AG04450 (cell line): ENCODE data around the gene PCMTD2. TPM values are rescaled to one million over a fixed set of nuclear protein-coding genes. Genes with fewer than 3 reads are reported as not detected.
"Not testable (repeated sequence)": the region's sequence is repeated elsewhere in the genome, so short reads cannot be mapped to it uniquely, and the experiment has no call there.

Source experiments
- CTCF ChIA-PET: fragments of 300-600, 350-600 bp; formaldehyde crosslinking; extraction: SDS; loops from one replicate; lab custom pipeline; 2022; ENCODE audit warnings: antibody characterized with exemption, inconsistent platforms; lab: Charles Lee
- POLR2A ChIA-PET: fragments of 350-600 bp; formaldehyde crosslinking; extraction: SDS; loops from one replicate; lab custom pipeline; 2021; ENCODE audit warnings: antibody characterized with exemption, inconsistent platforms; lab: Yijun Ruan, JAX
- DNase-seq: peaks from one replicate; pipeline ENCODE4 v3.0.0-alpha.2; 2011; ENCODE audit warnings: low read depth, low spot score
- H3K27ac ChIP-seq: one replicate; pipeline ENCODE4 v1.5.1; 2012; ENCODE audit warnings: low read depth, low read length, control low read depth
- H3K27me3 ChIP-seq: one replicate; pipeline ENCODE4 v1.6.0; 2012; ENCODE audit warnings: low read length; ENCODE audit not compliant: control insufficient read depth, insufficient read depth
- H3K4me3 ChIP-seq: 2 replicates; pipeline ENCODE4 v1.5.1; 2011; ENCODE audit warnings: mild to moderate bottlenecking, low read depth, low read length, control low read depth
- H3K9me3 ChIP-seq: 2 replicates; pipeline ENCODE4 v1.5.1; 2012; ENCODE audit warnings: low read length; ENCODE audit not compliant: control insufficient read depth, insufficient read depth
- polyA plus RNA-seq: library from polyadenylated mRNA; depleted of rRNA; stranded (reverse); fragments of >200 nt; gene quantifications from 2 replicates; pipeline ENCODE4 v1.2.3, GENCODE V29; 2011; rRNA removed
- small RNA-seq: library from RNA; depleted of rRNA; stranded (forward); fragments of <200 nt; gene quantifications from one replicate; pipeline ENCODE3, GENCODE V24; 2012; ENCODE audit warnings: low read depth; ENCODE audit not compliant: insufficient read length

Gene PCMTD2
- polyA plus RNA-seq, 1 experiment = 42.7 TPM

- H3K9me3 ChIP-seq, H3K27ac ChIP-seq, DNase-seq, H3K4me3 ChIP-seq, CTCF ChIA-PET, POLR2A ChIA-PET, H3K27me3 ChIP-seq: not testable (repeated sequence)
These were observed 36.6 kb downstream of the PCMTD2 start for GRCh38 chr20:64292167-64292566.

GRCh38 chr20:64303086-64303485, 47.5 kb downstream of the PCMTD2 start:
- CTCF ChIA-PET, POLR2A ChIA-PET: not testable (repeated sequence)

GRCh38 chr20:64313761-64314160, 58.2 kb downstream of the PCMTD2 start:
- H3K27ac ChIP-seq, POLR2A ChIA-PET, H3K27me3 ChIP-seq, H3K4me3 ChIP-seq, CTCF ChIA-PET, DNase-seq, H3K9me3 ChIP-seq: not testable (repeated sequence)

More at GRCh38 chr20:64303086-64303485, 47.5 kb downstream of the PCMTD2 start:
- H3K4me3 ChIP-seq, H3K9me3 ChIP-seq, H3K27me3 ChIP-seq, DNase-seq, H3K27ac ChIP-seq: not testable (repeated sequence)

- H3K27me3 ChIP-seq, POLR2A ChIA-PET, DNase-seq, H3K9me3 ChIP-seq, H3K4me3 ChIP-seq, H3K27ac ChIP-seq, CTCF ChIA-PET: not testable (repeated sequence)
These were observed 59.8 kb downstream of the PCMTD2 start for GRCh38 chr20:64315381-64315780.

- POLR2A ChIA-PET, DNase-seq, H3K4me3 ChIP-seq, H3K27ac ChIP-seq, H3K27me3 ChIP-seq, CTCF ChIA-PET, H3K9me3 ChIP-seq: not testable (repeated sequence)
These were observed 60.3 kb downstream of the PCMTD2 start for GRCh38 chr20:64315884-64316283.

- H3K4me3 ChIP-seq, H3K27me3 ChIP-seq, POLR2A ChIA-PET, CTCF ChIA-PET, H3K27ac ChIP-seq, DNase-seq, H3K9me3 ChIP-seq: not testable (repeated sequence)
These were observed 61.0 kb downstream of the PCMTD2 start for GRCh38 chr20:64316415-64317083.

GRCh38 chr20:64317331-64317730, 61.8 kb downstream of the PCMTD2 start:
- DNase-seq, H3K27ac ChIP-seq, H3K27me3 ChIP-seq, CTCF ChIA-PET, H3K9me3 ChIP-seq, H3K4me3 ChIP-seq, POLR2A ChIA-PET: not testable (repeated sequence)

- CTCF ChIA-PET, H3K27ac ChIP-seq, H3K9me3 ChIP-seq, H3K27me3 ChIP-seq, H3K4me3 ChIP-seq, DNase-seq, POLR2A ChIA-PET: not testable (repeated sequence)
These were observed 62.5 kb downstream of the PCMTD2 start for GRCh38 chr20:64318056-64318455.

- POLR2A ChIA-PET, H3K4me3 ChIP-seq, CTCF ChIA-PET, H3K9me3 ChIP-seq, H3K27me3 ChIP-seq, H3K27ac ChIP-seq, DNase-seq: not testable (repeated sequence)
These were observed 66.7 kb downstream of the PCMTD2 start for GRCh38 chr20:64322031-64322789.

Small RNA genes within 50 kb of the gene (small RNA-seq; reads per million reads assigned to genes)
- not detected for gene AL137028.2

Other genes starting within 250 kb of the PCMTD2 start
- 0.01 and 0.07 TPM in 2 replicates for gene C20orf204, start 219.6 kb upstream of the PCMTD2 start, polyA plus RNA-seq
- gene SOX18, start 206.1 kb upstream of the PCMTD2 start, polyA plus RNA-seq = not detected in 2 replicates
- gene TCEA2, start 192.6 kb upstream of the PCMTD2 start, polyA plus RNA-seq = 12.8 and 18.0 TPM in 2 replicates
- 7.5 and 9.3 TPM in 2 replicates for gene RGS19, start 176.2 kb upstream of the PCMTD2 start, polyA plus RNA-seq
- 0.86 and 1.1 TPM in 2 replicates for gene OPRL1, start 175.7 kb upstream of the PCMTD2 start, polyA plus RNA-seq
- gene LKAAEAR1, start 171.3 kb upstream of the PCMTD2 start, polyA plus RNA-seq = not detected in 2 replicates
- gene NPBWR2, start 148.2 kb upstream of the PCMTD2 start, polyA plus RNA-seq = not detected in 2 replicates
- not detected in 2 replicates for gene MYT1, start 91.3 kb upstream of the PCMTD2 start, polyA plus RNA-seq